ENCODE measurements around the gene PCDHB6.
"Not testable (repeated sequence)": the region's sequence is repeated elsewhere in the genome, so short reads cannot be mapped to it uniquely, and the experiment has no call there.

Gene PCDHB6

GRCh38 chr5:141121985-141122384, 27.9 kb upstream of the PCDHB6 start:
- TF ChIP-seq POLR2AphosphoS5 (IDR thresholded peaks at IDR 0.05; ENCODE audit: low read depth): no peak
- no peak for TF ChIP-seq CTCF (IDR thresholded peaks at IDR 0.05; ENCODE audit: insufficient read depth, low read length)
- no peak for TF ChIP-seq SPI1 (IDR thresholded peaks at IDR 0.05; ENCODE audit: borderline replicate concordance, low read depth)
- no peak for TF ChIP-seq REST (IDR thresholded peaks at IDR 0.05; ENCODE audit: insufficient replicate concordance, low read depth)
- no peak for TF ChIP-seq GABPA (IDR thresholded peaks at IDR 0.05; ENCODE audit: low read depth)
- Histone ChIP-seq H3K27me3 (ENCODE audit: insufficient read depth, poor library complexity, severe bottlenecking) (no peaks in the 10 kb centered on the region), H3K4me3 (replicated peaks; ENCODE audit: insufficient read depth, low read length) (no peak overlapping the region), H3K27ac (replicated peaks) (no peak overlapping the region)
- no peak for DNase-seq (ENCODE audit: low read depth in 1 of 2, low spot score in 1 of 2)

GRCh38 chr5:141123396-141124135, 26.3 kb upstream of the PCDHB6 start:
- DNase-seq (ENCODE audit: low read depth in 1 of 2, low spot score in 1 of 2); H3K27me3 ChIP-seq (ENCODE audit: insufficient read depth, poor library complexity, severe bottlenecking); H3K4me3 ChIP-seq (replicated peaks; ENCODE audit: insufficient read depth, low read length); H3K27ac ChIP-seq (replicated peaks): not testable (repeated sequence)

- no peak for DNase-seq (ENCODE audit: low read depth in 1 of 2, low spot score in 1 of 2)
- Histone ChIP-seq H3K4me3 (replicated peaks; ENCODE audit: insufficient read depth, low read length) (no peak overlapping the region), H3K27ac (replicated peaks) (no peak overlapping the region), H3K27me3 (ENCODE audit: insufficient read depth, poor library complexity, severe bottlenecking) (no peaks in the 10 kb centered on the region)
- TF ChIP-seq REST (IDR thresholded peaks at IDR 0.05; ENCODE audit: insufficient replicate concordance, low read depth): no peak
- no peak for TF ChIP-seq CTCF (IDR thresholded peaks at IDR 0.05; ENCODE audit: insufficient read depth, low read length)
- no peak for TF ChIP-seq POLR2AphosphoS5 (IDR thresholded peaks at IDR 0.05; ENCODE audit: low read depth)
- TF ChIP-seq GABPA (IDR thresholded peaks at IDR 0.05; ENCODE audit: low read depth): no peak
- no peak for TF ChIP-seq SPI1 (IDR thresholded peaks at IDR 0.05; ENCODE audit: borderline replicate concordance, low read depth)
Measured at GRCh38 chr5:141127305-141127704, 22.6 kb upstream of the PCDHB6 start.

- TF ChIP-seq GABPA (IDR thresholded peaks at IDR 0.05; ENCODE audit: low read depth) (no peak), SPI1 (IDR thresholded peaks at IDR 0.05; ENCODE audit: borderline replicate concordance, low read depth) (no peak), CTCF (IDR thresholded peaks at IDR 0.05; ENCODE audit: insufficient read depth, low read length) (no peak), REST (IDR thresholded peaks at IDR 0.05; ENCODE audit: insufficient replicate concordance, low read depth) (no peak), POLR2AphosphoS5 (IDR thresholded peaks at IDR 0.05; ENCODE audit: low read depth) (no peak)
- Histone ChIP-seq H3K27me3 (ENCODE audit: insufficient read depth, poor library complexity, severe bottlenecking) (no peaks in the 10 kb centered on the region), H3K27ac (replicated peaks) (no peak within 1 kb of the TSS), H3K4me3 (replicated peaks; ENCODE audit: insufficient read depth, low read length) (no peak within 1 kb of the TSS)
- no peak for DNase-seq (ENCODE audit: low read depth in 1 of 2, low spot score in 1 of 2)
Measured at GRCh38 chr5:141135030-141135717, 14.7 kb upstream of the PCDHB6 start, which contains the start of gene PCDHB5. Gene PCDHB5, plus strand, starts transcription at chr5:141135206. Its CDS starts 229 bp downstream, at chr5:141135435.
